H1 (cell line): ENCODE measurements around the gene ENKD1. TPM values are rescaled to one million over a fixed set of nuclear protein-coding genes. Genes with fewer than 3 reads are reported as not detected.

ENCODE experiments used
- CTCF ChIA-PET: fragments of 300-600 bp; sonication (Branson Sonifier 250); formaldehyde crosslinking; loops from one replicate; lab custom pipeline; 2021; ENCODE audit not compliant: partially characterized antibody; lab: Charles Lee
- POLR2A ChIA-PET: fragments of 300-600 bp; sonication (Branson Sonifier 250); formaldehyde crosslinking; loops from one replicate; lab custom pipeline; 2021; ENCODE audit warnings: inconsistent platforms; ENCODE audit not compliant: partially characterized antibody; lab: Charles Lee
- DNase-seq, 2 experiments: peaks; one replicate each; pipeline versions ENCODE4 v3.0.0 to v3.0.0-alpha.2; 2010 to 2022; ENCODE audit warnings: low spot score in 2 of 2, low read depth in 1 of 2, mixed read lengths in 1 of 2
- FAIRE-seq: peaks from 2 replicates; lab custom pipeline; 2011; peaks lifted over from hg19 to GRCh38; lab: Jason Lieb, UNC
- H2AFZ ChIP-seq: 2 replicates; pipeline ENCODE4 v1.8.1; 2012; ENCODE audit warnings: low read length, inconsistent platforms
- H2AK5ac ChIP-seq: 2 replicates; pipeline ENCODE4 v1.6.1; 2013; ENCODE audit warnings: low read depth, low read length
- H2BK120ac ChIP-seq: replicated peaks from 2 replicates; pipeline ENCODE3; 2013; ENCODE audit warnings: low read depth, low read length, inconsistent platforms
- H2BK12ac ChIP-seq: 2 replicates; pipeline ENCODE4 v1.6.1; 2013; ENCODE audit warnings: low read depth, low read length
- H2BK15ac ChIP-seq: 2 replicates; pipeline ENCODE4 v1.6.1; 2013; ENCODE audit warnings: low read length
- H2BK20ac ChIP-seq: 2 replicates; pipeline ENCODE4 v1.6.1; 2013; ENCODE audit warnings: low read length
- H2BK5ac ChIP-seq: 2 replicates; pipeline ENCODE4 v1.6.1; 2013; ENCODE audit warnings: low read depth, low read length
- H3K14ac ChIP-seq: 2 replicates; pipeline ENCODE4 v1.6.1; 2013; ENCODE audit warnings: inconsistent platforms; ENCODE audit not compliant: insufficient read length
- H3K18ac ChIP-seq: 2 replicates; pipeline ENCODE4 v1.6.1; 2013; ENCODE audit warnings: low read length; ENCODE audit errors: extremely low read depth
- H3K23ac ChIP-seq: 2 replicates; pipeline ENCODE4 v1.6.1; 2013; ENCODE audit warnings: inconsistent platforms; ENCODE audit not compliant: insufficient read length
- H3K23me2 ChIP-seq: 2 replicates; pipeline ENCODE4 v1.6.1; 2013; ENCODE audit warnings: low read depth, low read length
- H3K27ac ChIP-seq: 2 replicates; pipeline ENCODE4 v1.6.1; 2011; ENCODE audit warnings: low read depth, low read length, inconsistent platforms
- H3K27me3 ChIP-seq, 4 experiments: replicated peaks in 1 of 4; 1 replicate in 1 of 4; 2 replicates in 3 of 4; pipeline versions ENCODE4 v1.6.1 to v1.8.1; 2011 to 2013; ENCODE audit warnings: low read length in 3 of 4, mild to moderate bottlenecking in 3 of 4, inconsistent platforms in 2 of 4, mixed read lengths in 2 of 4, moderate library complexity in 1 of 4; ENCODE audit not compliant: control insufficient read depth in 3 of 4, insufficient read depth in 3 of 4; ENCODE audit errors: extremely low read depth in 1 of 4
- H3K36me3 ChIP-seq, 4 experiments: 2 replicates each; pipeline versions ENCODE4 v1.6.1 to v1.8.1; 2011 to 2013; ENCODE audit warnings: mild to moderate bottlenecking in 4 of 4, low read length in 3 of 4, moderate library complexity in 2 of 4, control low read depth in 1 of 4, inconsistent platforms in 1 of 4; ENCODE audit not compliant: insufficient read depth in 4 of 4, control insufficient read depth in 2 of 4
- H3K4ac ChIP-seq: replicated peaks from 2 replicates; pipeline ENCODE3; 2013; ENCODE audit warnings: low read length, low read depth, mixed read lengths, inconsistent platforms; ENCODE audit not compliant: insufficient read length
- H3K4me1 ChIP-seq, 4 experiments: replicated peaks in 1 of 4; 1 replicate in 1 of 4; 2 replicates in 3 of 4; pipeline versions ENCODE4 v1.6.1 to v1.8.1; 2011 to 2013; ENCODE audit warnings: low read length in 3 of 4, inconsistent platforms in 2 of 4, mixed read lengths in 1 of 4; ENCODE audit not compliant: insufficient read depth in 4 of 4, control insufficient read depth in 3 of 4
- H3K4me2 ChIP-seq, 2 experiments: 2 replicates each; pipeline versions ENCODE4 v1.6.1 to v1.8.1; 2011 to 2013; ENCODE audit warnings: low read depth in 2 of 2, low read length in 2 of 2, control low read depth in 1 of 2, inconsistent platforms in 1 of 2, mild to moderate bottlenecking in 1 of 2; ENCODE audit not compliant: insufficient read depth in 1 of 2
- H3K4me3 ChIP-seq, 4 experiments: fragments of 200-600, 300-600 bp in 1 of 4; sonication (generic), shearing (Covaris generic), sonication (Bioruptor Twin) in 1 of 4; 2 replicates each; pipeline versions ENCODE4 v1.5.1 to v1.8.1; 2011 to 2016; ENCODE audit warnings: low read length in 4 of 4, low read depth in 3 of 4, control low read depth in 2 of 4, inconsistent platforms in 2 of 4, mild to moderate bottlenecking in 2 of 4, mixed read lengths in 1 of 4, moderate library complexity in 1 of 4; ENCODE audit not compliant: insufficient read depth in 2 of 4; ENCODE audit errors: extremely low read depth in 1 of 4
- H3K56ac ChIP-seq: replicated peaks from 2 replicates; pipeline ENCODE3; 2013; ENCODE audit warnings: low read depth, mild to moderate bottlenecking, mixed read lengths, low read length, inconsistent platforms; ENCODE audit not compliant: insufficient read length
- H3K79me1 ChIP-seq: 2 replicates; pipeline ENCODE4 v1.6.1; 2013; ENCODE audit warnings: low read depth, low read length, control low read depth
- H3K79me2 ChIP-seq, 2 experiments: 2 replicates each; pipeline versions ENCODE4 v1.6.1 to v1.8.1; 2012 to 2013; ENCODE audit warnings: low read length in 2 of 2, mild to moderate bottlenecking in 2 of 2, inconsistent platforms in 1 of 2; ENCODE audit not compliant: insufficient read depth in 2 of 2, control insufficient read depth in 1 of 2
- H3K9ac ChIP-seq, 4 experiments: replicated peaks in 1 of 4; 1 replicate in 1 of 4; 2 replicates in 3 of 4; pipeline versions ENCODE4 v1.6.1 to v1.8.1; 2011 to 2013; ENCODE audit warnings: low read depth in 3 of 4, low read length in 3 of 4, control low read depth in 2 of 4, mild to moderate bottlenecking in 2 of 4, moderate library complexity in 2 of 4, inconsistent platforms in 1 of 4; ENCODE audit errors: extremely low read depth in 1 of 4
- H3K9me3 ChIP-seq, 2 experiments: 2 replicates each; pipeline versions ENCODE4 v1.6.1 to v1.8.1; 2012 to 2013; ENCODE audit warnings: mild to moderate bottlenecking in 2 of 2, moderate library complexity in 2 of 2, control low read depth in 1 of 2, inconsistent platforms in 1 of 2, low read depth in 1 of 2, low read length in 1 of 2, mixed read lengths in 1 of 2; ENCODE audit not compliant: insufficient read depth in 2 of 2
- H4K20me1 ChIP-seq, 2 experiments: replicated peaks in 1 of 2; 2 replicates each; pipeline versions ENCODE3 to v1.8.1; 2011 to 2013; ENCODE audit warnings: inconsistent platforms in 2 of 2, low read length in 2 of 2, mild to moderate bottlenecking in 1 of 2; ENCODE audit not compliant: insufficient read depth in 2 of 2, control insufficient read depth in 1 of 2
- H4K5ac ChIP-seq: 2 replicates; pipeline ENCODE4 v1.6.1; 2013; ENCODE audit warnings: low read length, low read depth, mixed read lengths, inconsistent platforms; ENCODE audit not compliant: insufficient read length
- H4K8ac ChIP-seq: 2 replicates; pipeline ENCODE4 v1.8.0; 2013; ENCODE audit warnings: mild to moderate bottlenecking, moderate library complexity, low read length, inconsistent platforms; ENCODE audit not compliant: insufficient read depth; ENCODE audit errors: extremely low read depth
- H4K91ac ChIP-seq: replicated peaks from 2 replicates; pipeline ENCODE3; 2013; ENCODE audit warnings: low read length, mixed read lengths, inconsistent platforms; ENCODE audit not compliant: insufficient read length
- ASH2L ChIP-seq: fragments of 200-600, 300-600 bp; sonication (generic); IDR thresholded peaks from one replicate; pipeline ENCODE4 v1.7.1; 2017; ENCODE audit warnings: low read length
- CBX5 ChIP-seq: fragments of 300-800, 300-1000 bp; sonication (generic); IDR thresholded peaks from 2 replicates; pipeline ENCODE4 v1.7.1; 2016; ENCODE audit warnings: antibody characterized with exemption, low read length, low read depth
- CBX8 ChIP-seq: fragments of 300-800, 300-1000 bp; sonication (generic); IDR thresholded peaks from 2 replicates; pipeline ENCODE4 v1.7.1; 2016; ENCODE audit warnings: low read depth, low read length, borderline replicate concordance
- EGR1 ChIP-seq: IDR thresholded peaks from 2 replicates; pipeline ENCODE4 v1.6.1; 2011; ENCODE audit warnings: low read depth, low read length, borderline replicate concordance
- HDAC6 ChIP-seq: IDR thresholded peaks from one replicate; pipeline ENCODE4 v1.7.1; 2012; ENCODE audit warnings: low read depth, mild to moderate bottlenecking, inconsistent platforms, low read length, moderate library complexity
- KDM1A ChIP-seq: fragments of 200-600, 300-600 bp; sonication (generic); IDR thresholded peaks from 2 replicates; pipeline ENCODE4 v1.7.1; 2016; ENCODE audit warnings: mild to moderate bottlenecking, low read length, borderline replicate concordance
- NRF1 ChIP-seq: IDR thresholded peaks from 2 replicates; pipeline ENCODE4 v1.6.1; 2011; ENCODE audit warnings: mild to moderate bottlenecking, low read depth, low read length, improper control_type of control experiment
- RAD21 ChIP-seq, 2 experiments: IDR thresholded peaks in 1 of 2; conservative IDR thresholded peaks in 1 of 2; 2 replicates each; pipeline ENCODE4 v1.6.1; 2011; ENCODE audit warnings: low read depth in 2 of 2, low read length in 2 of 2, improper control_type of control experiment in 1 of 2, inconsistent platforms in 1 of 2, mild to moderate bottlenecking in 1 of 2, moderate library complexity in 1 of 2
- RXRA ChIP-seq: IDR thresholded peaks from 2 replicates; pipeline ENCODE4 v1.6.1; 2011; ENCODE audit warnings: low read depth, mild to moderate bottlenecking, low read length, moderate library complexity; ENCODE audit not compliant: insufficient read depth
- SIN3A ChIP-seq, 2 experiments: IDR thresholded peaks in 1 of 2; conservative IDR thresholded peaks in 1 of 2; 2 replicates each; pipeline ENCODE4 v1.6.1; 2011 to 2012; ENCODE audit warnings: low read length in 2 of 2, improper control_type of control experiment in 1 of 2, low read depth in 1 of 2, mild to moderate bottlenecking in 1 of 2
- SP1 ChIP-seq: IDR thresholded peaks from 2 replicates; pipeline ENCODE4 v1.6.1; 2011; ENCODE audit warnings: low read depth, low read length
- SP4 ChIP-seq: IDR thresholded peaks from 2 replicates; pipeline ENCODE4 v1.6.1; 2012; ENCODE audit warnings: low read length, inconsistent platforms
- WGBS, 2 experiments: shearing (Covaris generic) in 1 of 2; methylation state at CpG; one replicate each; pipeline versions ENCODE4 v1.1.6 to v1.1.7; 2013 to 2015; ENCODE audit warnings: low lambda C conversion rate in 2 of 2, mixed read lengths in 2 of 2, inconsistent platforms in 1 of 2, low coverage in 1 of 2, missing lambda C conversion rate in 1 of 2; ENCODE audit not compliant: insufficient replicate concordance in 2 of 2, insufficient coverage in 1 of 2, insufficient read length in 1 of 2; ENCODE audit errors: extremely low coverage in 1 of 2, missing lambda C conversion rate in 1 of 2; 5-methylcytosine and 5-hydroxymethylcytosine counted together
- polyA plus RNA-seq, 7 experiments: library from polyadenylated mRNA; depleted of rRNA in 3 of 7; stranded (reverse) in 5 of 7; unstranded in 2 of 7; fragments of >200 nt in 5 of 7; fragments of 200-250 nt in 2 of 7; gene quantifications; 1 replicate in 5 of 7; 2 replicates in 1 of 7; 4 replicates in 1 of 7; pipeline versions ENCODE4 v1.2.1 to v1.2.3, GENCODE V29; 2011 to 2013; ENCODE audit warnings: missing spikeins in 2 of 7, mixed read lengths in 2 of 7
- total RNA-seq: library from RNA; stranded (reverse); fragmentation: NEBNext Ultra II Directional; extraction: Animal tissue kit (Norgen Biotek cat#: 25700); gene quantifications from 2 replicates; pipeline ENCODE4 v1.2.1, GENCODE V29; 2021

ENKD1 gene
- total and polyA plus RNA-seq, 2 of the 8 experiments (the other 6 are each of a cell fraction or from before 2014, with no cell fraction given) = 12.9 to 16.1 TPM

GRCh38 chr16:67694611-67695010 lies 28.1 kb upstream of the ENKD1 start:
- no peak overlapping the region for H3K23ac ChIP-seq
- H2BK120ac ChIP-seq = no peak overlapping the region
- no peak overlapping the region for H3K56ac ChIP-seq
- H3K79me1 ChIP-seq = peaks cover 7% of the 10 kb centered on the region; the same call in 1 of the 2 replicates
- no peak overlapping the region for H4K91ac ChIP-seq
- H3K4me2 ChIP-seq = no peak overlapping the region
- no peak overlapping the region for H3K18ac ChIP-seq
- no peaks in the 10 kb centered on the region for H3K27me3 ChIP-seq
- H2AFZ ChIP-seq = no peak overlapping the region
- no peak overlapping the region for H3K27ac ChIP-seq
- peaks cover 0 to 5% of the 10 kb centered on the region in 2 experiments for H4K20me1 ChIP-seq
- H3K36me3 ChIP-seq = peaks cover 0 to 3% (median 0%) of the 10 kb centered on the region in 4 experiments; a peak in 1 of 8 replicates
- H4K8ac ChIP-seq = no peak overlapping the region
- H2BK5ac ChIP-seq = no peak overlapping the region
- H3K14ac ChIP-seq = no peak overlapping the region
- H3K9ac ChIP-seq = no peak overlapping the region
- peaks cover 0 to 4% of the 10 kb centered on the region in 2 experiments; a peak in 1 of 4 replicates for H3K9me3 ChIP-seq
- TF ChIP-seq EGR1 = no peak
- TF ChIP-seq KDM1A = no peak
- TF ChIP-seq CBX5 = no peak
- no peak for TF ChIP-seq SP4
- no peak for TF ChIP-seq CBX8
- TF ChIP-seq NRF1 = no peak
- TF ChIP-seq ASH2L = no peak
- TF ChIP-seq RXRA = no peak
- TF ChIP-seq HDAC6 = no peak
- TF ChIP-seq SP1 = no peak
- TF ChIP-seq SIN3A (conservative IDR thresholded peaks at IDR 0.05 in 1 of 2, IDR thresholded peaks at IDR 0.05 in 1 of 2; ENCODE audit: low read depth in 1 of 2, low read length in 2 of 2) = no peak
- no peak for TF ChIP-seq RAD21 (IDR thresholded peaks at IDR 0.05 in 1 of 2, conservative IDR thresholded peaks at IDR 0.05 in 1 of 2; ENCODE audit: low read depth in 2 of 2, low read length in 2 of 2)
- H3K4me3 ChIP-seq = no peak overlapping the region
- H3K4me1 ChIP-seq = no peaks in the 10 kb centered on the region
- H3K4ac ChIP-seq = no peak overlapping the region
- H2BK15ac ChIP-seq = no peak overlapping the region
- H2BK20ac ChIP-seq = no peak overlapping the region
- H3K23me2 ChIP-seq = no peaks in the 10 kb centered on the region
- peaks cover 0 to 4% of the 10 kb centered on the region in 2 experiments; a peak in 1 of 4 replicates for H3K79me2 ChIP-seq
- ChIA-PET POLR2A (no interaction called here), CTCF (interaction anchor here (0.8 to 4.0 kb wide), 4 partner anchors 20 to 173 kb away, joined by 4 to 15 read pairs (median 5); no protein-coding TSS in a partner anchor)
- no peak overlapping the region for H2AK5ac ChIP-seq
- DNase-seq = no peak
- H4K5ac ChIP-seq = no peak overlapping the region
- H2BK12ac ChIP-seq = no peak overlapping the region
- WGBS, 2 experiments = 88% methylated on average over 2 of the region's 2 CpGs; no CpG with 5 or more reads in 1 of the 2 experiments
- no peak for FAIRE-seq
